Hepatocyte (in vitro differentiated cells): Measurements from ENCODE around the gene ST6GALNAC5. TPM values are rescaled to one million over a fixed set of nuclear protein-coding genes. Genes with fewer than 3 reads are reported as not detected.

ENCODE experiments used
- DNase-seq: peaks from one replicate; pipeline ENCODE4 v3.0.0-alpha.2; 2016; ENCODE audit warnings: low spot score
- H2AFZ ChIP-seq: fragments of 200-600 bp; sonication (generic); 2 replicates; pipeline ENCODE4 v1.6.0; 2016; ENCODE audit warnings: antibody characterized with exemption, mild to moderate bottlenecking
- H3K27ac ChIP-seq: fragments of 200-600 bp; sonication (generic); 2 replicates; pipeline ENCODE4 v1.5.1; 2016; ENCODE audit warnings: mild to moderate bottlenecking
- H3K27me3 ChIP-seq: fragments of 200-600 bp; sonication (generic); 2 replicates; pipeline ENCODE4 v1.6.1; 2016
- H3K36me3 ChIP-seq: fragments of 200-600 bp; sonication (generic); replicated peaks from 2 replicates; pipeline ENCODE4 v1.5.1; 2016; ENCODE audit warnings: low read depth; ENCODE audit not compliant: insufficient read depth
- H3K4me1 ChIP-seq: fragments of 200-600 bp; sonication (generic); 2 replicates; pipeline ENCODE4 v1.5.1; 2016; ENCODE audit warnings: mild to moderate bottlenecking, moderate library complexity; ENCODE audit not compliant: insufficient read depth
- H3K4me2 ChIP-seq: fragments of 200-600 bp; sonication (generic); 2 replicates; pipeline ENCODE4 v1.6.0; 2016
- H3K4me3 ChIP-seq: fragments of 200-600 bp; sonication (generic); 2 replicates; pipeline ENCODE4 v1.5.1; 2016; ENCODE audit warnings: mild to moderate bottlenecking
- H3K79me2 ChIP-seq: fragments of 200-600 bp; sonication (generic); 2 replicates; pipeline ENCODE4 v1.6.0; 2017; ENCODE audit warnings: mild to moderate bottlenecking
- H3K9me2 ChIP-seq: fragments of 200-600 bp; sonication (generic); replicated peaks from 2 replicates; pipeline ENCODE4 v1.6.0; 2017; ENCODE audit warnings: mild to moderate bottlenecking; ENCODE audit not compliant: insufficient read depth
- H3K9me3 ChIP-seq: fragments of 200-600 bp; sonication (generic); 2 replicates; pipeline ENCODE4 v1.5.1; 2016; ENCODE audit warnings: low read depth, mild to moderate bottlenecking
- H4K20me1 ChIP-seq: fragments of 200-600 bp; sonication (generic); 2 replicates; pipeline ENCODE4 v1.6.0; 2016; ENCODE audit warnings: mild to moderate bottlenecking; ENCODE audit not compliant: insufficient read depth, poor library complexity, severe bottlenecking
- EZH2 ChIP-seq: fragments of 200-600 bp; sonication (generic); IDR thresholded peaks from 2 replicates; pipeline ENCODE4 v1.6.1; 2016; ENCODE audit warnings: antibody characterized with exemption, mild to moderate bottlenecking, borderline replicate concordance
- EZH2phosphoT487 ChIP-seq: fragments of 200-600 bp; sonication (generic); IDR thresholded peaks from one replicate; pipeline ENCODE4 v1.6.1; 2018; ENCODE audit warnings: antibody characterized with exemption, mild to moderate bottlenecking, low read depth, moderate library complexity; ENCODE audit not compliant: unreplicated experiment, severe bottlenecking
- WGBS: methylation state at CpG from one replicate; pipeline ENCODE4 v1.1.6; 2016; ENCODE audit warnings: low lambda C conversion rate; ENCODE audit errors: missing lambda C conversion rate; 5-methylcytosine and 5-hydroxymethylcytosine counted together
- microRNA-seq: library from miRNA; unstranded; fragments of <30 nt; microRNA quantifications from one replicate; pipeline ENCODE4, GENCODE V29; 2017
- polyA plus RNA-seq: library from polyadenylated mRNA; unstranded; fragments of >200 nt; fragmentation: Nextera tagmentation; extraction: Ambion mirVana; gene quantifications from 2 replicates; pipeline ENCODE4 v1.2.1, GENCODE V29; 2016
- small RNA-seq: library from RNA; depleted of rRNA; stranded (forward); fragments of <200 nt; gene quantifications from one replicate; pipeline ENCODE3, GENCODE V24; 2014
- total RNA-seq: library from RNA; depleted of rRNA; stranded (reverse); fragments of >200 nt; gene quantifications from 2 replicates; pipeline ENCODE4 v1.2.3, GENCODE V29; 2014
- TF ChIP-seq, protein P1 (sequence below): fragments of 200-600 bp; sonication (generic); IDR thresholded peaks from 2 replicates; pipeline ENCODE4 v1.5.1; 2016; ENCODE audit warnings: antibody characterized with exemption, mild to moderate bottlenecking; ENCODE audit not compliant: poor library complexity

ST6GALNAC5 gene
- total and polyA plus RNA-seq, 2 experiments from 2014 or later, result 3.6 to 3.7 TPM

- Histone ChIP-seq H3K4me2 (no peak overlapping the region), H3K79me2 (no peaks in the 10 kb centered on the region), H4K20me1 (no peaks in the 10 kb centered on the region), H3K4me1 (no peaks in the 10 kb centered on the region), H3K4me3 (no peak overlapping the region), H2AFZ (no peak overlapping the region), H3K9me2 (no peaks in the 10 kb centered on the region), H3K9me3 (no peaks in the 10 kb centered on the region), H3K27me3 (no peaks in the 10 kb centered on the region), H3K27ac (no peak overlapping the region), H3K36me3 (no peaks in the 10 kb centered on the region)
- 90% methylated on average over 1 of the region's 1 CpG for WGBS
- no peak for DNase-seq
- TF ChIP-seq, protein P1, sequence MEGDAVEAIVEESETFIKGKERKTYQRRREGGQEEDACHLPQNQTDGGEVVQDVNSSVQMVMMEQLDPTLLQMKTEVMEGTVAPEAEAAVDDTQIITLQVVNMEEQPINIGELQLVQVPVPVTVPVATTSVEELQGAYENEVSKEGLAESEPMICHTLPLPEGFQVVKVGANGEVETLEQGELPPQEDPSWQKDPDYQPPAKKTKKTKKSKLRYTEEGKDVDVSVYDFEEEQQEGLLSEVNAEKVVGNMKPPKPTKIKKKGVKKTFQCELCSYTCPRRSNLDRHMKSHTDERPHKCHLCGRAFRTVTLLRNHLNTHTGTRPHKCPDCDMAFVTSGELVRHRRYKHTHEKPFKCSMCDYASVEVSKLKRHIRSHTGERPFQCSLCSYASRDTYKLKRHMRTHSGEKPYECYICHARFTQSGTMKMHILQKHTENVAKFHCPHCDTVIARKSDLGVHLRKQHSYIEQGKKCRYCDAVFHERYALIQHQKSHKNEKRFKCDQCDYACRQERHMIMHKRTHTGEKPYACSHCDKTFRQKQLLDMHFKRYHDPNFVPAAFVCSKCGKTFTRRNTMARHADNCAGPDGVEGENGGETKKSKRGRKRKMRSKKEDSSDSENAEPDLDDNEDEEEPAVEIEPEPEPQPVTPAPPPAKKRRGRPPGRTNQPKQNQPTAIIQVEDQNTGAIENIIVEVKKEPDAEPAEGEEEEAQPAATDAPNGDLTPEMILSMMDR, result no peak
- no peak for TF ChIP-seq EZH2phosphoT487
- TF ChIP-seq EZH2, result no peak
Observed at GRCh38 chr1:77100875-77101274, 233.6 kb downstream of the ST6GALNAC5 start.

- no peaks in the 10 kb centered on the region for H3K9me3 ChIP-seq
- H2AFZ ChIP-seq, result no peak overlapping the region
Observed at GRCh38 chr1:77103486-77103885, 236.2 kb downstream of the ST6GALNAC5 start.

DNA sequence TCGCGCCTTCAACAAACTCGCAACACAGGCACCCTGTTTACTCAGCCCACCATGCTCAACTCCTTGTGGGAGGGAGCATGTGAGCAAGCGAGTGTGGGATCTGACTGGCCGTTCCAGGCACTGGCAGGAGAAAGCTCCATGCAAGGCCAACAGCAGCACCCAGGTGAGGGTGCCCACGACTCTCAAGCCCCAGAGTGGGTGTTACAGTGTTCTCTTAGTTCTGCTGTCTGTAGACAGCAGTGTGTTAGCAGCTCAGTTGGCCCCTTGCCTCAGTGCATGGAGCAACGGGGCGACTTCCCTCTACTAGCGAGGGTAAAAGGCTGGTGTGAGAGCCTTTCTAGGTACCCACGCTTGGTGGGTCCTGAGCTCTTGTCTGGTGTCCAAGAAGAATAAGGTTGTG lies 237.4 kb downstream of the ST6GALNAC5 start:
- Histone ChIP-seq H3K4me1 (no peaks in the 10 kb centered on the region), H3K4me2 (no peak overlapping the region), H3K27ac (no peak overlapping the region), H3K79me2 (no peaks in the 10 kb centered on the region), H3K9me3 (no peaks in the 10 kb centered on the region), H4K20me1 (no peaks in the 10 kb centered on the region), H3K36me3 (no peaks in the 10 kb centered on the region), H3K4me3 (no peak overlapping the region), H2AFZ (no peak overlapping the region), H3K27me3 (no peaks in the 10 kb centered on the region), H3K9me2 (no peaks in the 10 kb centered on the region)
- TF ChIP-seq, protein P1, result no peak
- no peak for TF ChIP-seq EZH2phosphoT487
- WGBS, result 92% methylated on average over 10 of the region's 10 CpGs
- no peak for DNase-seq

More at GRCh38 chr1:77103486-77103885, 236.2 kb downstream of the ST6GALNAC5 start:
- Histone ChIP-seq H3K79me2 (no peaks in the 10 kb centered on the region), H3K9me2 (no peaks in the 10 kb centered on the region), H3K4me3 (no peak overlapping the region), H3K27me3 (no peaks in the 10 kb centered on the region), H3K36me3 (no peaks in the 10 kb centered on the region), H3K4me1 (no peaks in the 10 kb centered on the region), H4K20me1 (no peaks in the 10 kb centered on the region), H3K4me2 (no peak overlapping the region), H3K27ac (no peak overlapping the region)
- no peak for DNase-seq
- TF ChIP-seq, protein P1, result no peak
- TF ChIP-seq EZH2, result no peak
- TF ChIP-seq EZH2phosphoT487, result no peak
- 74% methylated on average over 4 of the region's 4 CpGs for WGBS

Small RNA genes within 50 kb of the gene (microRNA-seq; reads per million reads assigned to microRNA genes)
- gene MIR7156, result not detected

Small RNA genes within 50 kb of the gene (small RNA-seq; reads per million reads assigned to genes)
- gene MIR7156, result not detected
